SJSA1 (cell line): ENCODE results near the gene SP140L. TPM values are rescaled to one million over a fixed set of nuclear protein-coding genes. Genes with fewer than 3 reads are reported as not detected.

Source experiments
- DNase-seq, 2 experiments: peaks; one replicate each; pipeline ENCODE4 v3.0.0-alpha.2; 2015 to 2020; ENCODE audit warnings: low spot score in 2 of 2, low read depth in 1 of 2
- H3K27ac ChIP-seq: fragments of 250-450 bp; sonication (Bioruptor Pico); 2 replicates; pipeline ENCODE4 v1.5.1; 2020; ENCODE audit warnings: mild to moderate bottlenecking, moderate library complexity
- H3K27me3 ChIP-seq: fragments of 250-450 bp; sonication (Bioruptor Pico); replicated peaks from 2 replicates; pipeline ENCODE4 v1.5.1; 2020; ENCODE audit warnings: mild to moderate bottlenecking, moderate library complexity
- H3K36me3 ChIP-seq: fragments of 250-450 bp; sonication (Bioruptor Pico); 2 replicates; pipeline ENCODE4 v1.5.1; 2020; ENCODE audit warnings: mild to moderate bottlenecking
- H3K4me1 ChIP-seq: fragments of 250-450 bp; sonication (Bioruptor Pico); replicated peaks from 2 replicates; pipeline ENCODE4 v1.6.1; 2021; ENCODE audit warnings: mild to moderate bottlenecking
- H3K4me3 ChIP-seq: fragments of 250-450 bp; sonication (Bioruptor Pico); 2 replicates; pipeline ENCODE4 v1.5.1; 2020; ENCODE audit warnings: mild to moderate bottlenecking
- H3K9me3 ChIP-seq: fragments of 250-450 bp; sonication (Bioruptor Pico); replicated peaks from 2 replicates; pipeline ENCODE4 v1.5.1; 2020; ENCODE audit warnings: mild to moderate bottlenecking
- total RNA-seq: library from RNA; depleted of rRNA; stranded (reverse); fragments of >200 nt; shearing (Covaris generic); gene quantifications from 2 replicates; pipeline ENCODE4 v1.2.3, GENCODE V29; 2014

Gene SP140L
- total RNA-seq, 1 experiment from 2014 or later: 14.3 TPM

GRCh38 chr2:230312638-230313037 is 14.4 kb upstream of the SP140L start:
- Histone ChIP-seq H3K36me3 (no peaks in the 10 kb centered on the region), H3K4me1 (peaks cover 4% of the 10 kb centered on the region), H3K4me3 (no peak overlapping the region), H3K27ac (no peak overlapping the region), H3K27me3 (no peaks in the 10 kb centered on the region), H3K9me3 (no peaks in the 10 kb centered on the region)
- peak in 1 of 2 experiments; percentile 12 for DNase-seq

DNA sequence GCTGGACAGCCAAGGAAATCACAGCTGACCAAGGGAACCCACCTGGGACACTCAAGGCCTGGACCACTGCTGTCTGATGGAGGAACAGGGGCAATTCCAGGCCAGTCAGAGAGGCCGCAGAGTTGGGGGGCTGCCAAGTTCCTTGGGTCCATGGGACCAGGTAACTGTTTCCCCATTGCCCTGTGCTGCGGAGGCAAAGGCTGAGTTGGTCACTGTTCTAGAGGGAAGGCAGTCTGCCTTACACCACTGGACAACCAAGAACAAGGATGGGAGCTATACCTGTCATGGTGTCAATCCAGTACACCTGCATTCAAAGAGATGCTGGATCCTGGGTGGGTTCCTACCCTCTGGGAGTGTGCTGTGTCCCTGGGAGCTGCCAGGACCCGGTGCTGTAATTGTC is 9.6 kb upstream of the SP140L start:
- no peaks in the 10 kb centered on the region for H3K27me3 ChIP-seq
- no peak overlapping the region for H3K4me3 ChIP-seq
- DNase-seq: no peak
- no peak overlapping the region for H3K27ac ChIP-seq
- no peaks in the 10 kb centered on the region for H3K36me3 ChIP-seq
- H3K4me1 ChIP-seq: no peaks in the 10 kb centered on the region; the same call in 1 of the 2 replicates
- H3K9me3 ChIP-seq: no peaks in the 10 kb centered on the region

DNA sequence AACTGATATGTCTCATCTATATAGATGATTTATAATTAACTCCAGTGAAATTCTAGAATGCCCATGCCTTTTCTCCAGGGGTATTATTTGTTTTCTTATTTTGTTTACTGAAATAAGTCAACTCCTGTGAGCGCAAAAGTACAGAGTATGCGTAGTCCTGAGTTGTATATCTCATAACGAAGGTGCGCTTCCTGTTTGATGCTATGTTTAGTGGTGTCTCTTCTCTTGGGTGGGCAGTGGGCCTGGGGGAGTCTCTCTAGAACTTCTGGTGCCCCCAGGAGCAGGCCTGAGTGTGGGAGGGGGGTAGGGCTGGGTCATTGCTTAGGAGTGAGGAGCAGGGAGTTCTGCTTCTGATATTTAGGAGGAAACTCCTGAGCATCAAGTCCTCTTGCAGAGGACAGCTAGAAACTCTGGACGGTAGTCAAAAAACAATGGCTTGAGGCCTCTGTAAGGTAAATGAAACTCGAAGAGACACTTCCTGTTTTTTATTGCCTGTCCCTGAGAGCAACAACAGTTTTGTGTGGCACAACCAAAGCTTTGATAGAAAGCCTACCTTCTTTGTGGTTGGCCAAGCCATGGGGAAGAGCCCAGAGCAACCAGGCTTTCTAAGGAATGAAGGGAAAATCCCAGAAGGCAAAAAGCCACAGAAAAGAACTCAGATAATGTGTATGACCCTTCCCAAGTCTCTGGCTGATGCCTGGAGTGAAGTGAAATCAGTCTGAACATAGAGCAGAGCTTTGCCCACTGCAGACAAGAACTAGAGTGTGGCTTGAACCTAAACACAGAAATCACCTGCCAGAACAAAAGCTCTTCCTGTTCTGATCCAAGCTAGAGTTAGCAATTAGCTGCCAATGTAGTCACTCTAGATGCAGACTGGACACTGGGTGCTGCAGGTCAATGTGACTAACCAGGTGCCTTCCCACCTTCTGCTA is 8.5 kb upstream of the SP140L start:
- no peak overlapping the region for H3K4me3 ChIP-seq
- no peaks in the 10 kb centered on the region for H3K27me3 ChIP-seq
- H3K9me3 ChIP-seq: no peaks in the 10 kb centered on the region
- H3K27ac ChIP-seq: no peak overlapping the region
- H3K36me3 ChIP-seq: no peaks in the 10 kb centered on the region
- no peak for DNase-seq
- no peaks in the 10 kb centered on the region for H3K4me1 ChIP-seq

GRCh38 chr2:230319211-230319862 is 7.7 kb upstream of the SP140L start:
- no peak for DNase-seq
- no peaks in the 10 kb centered on the region for H3K36me3 ChIP-seq
- no peaks in the 10 kb centered on the region for H3K27me3 ChIP-seq

DNA sequence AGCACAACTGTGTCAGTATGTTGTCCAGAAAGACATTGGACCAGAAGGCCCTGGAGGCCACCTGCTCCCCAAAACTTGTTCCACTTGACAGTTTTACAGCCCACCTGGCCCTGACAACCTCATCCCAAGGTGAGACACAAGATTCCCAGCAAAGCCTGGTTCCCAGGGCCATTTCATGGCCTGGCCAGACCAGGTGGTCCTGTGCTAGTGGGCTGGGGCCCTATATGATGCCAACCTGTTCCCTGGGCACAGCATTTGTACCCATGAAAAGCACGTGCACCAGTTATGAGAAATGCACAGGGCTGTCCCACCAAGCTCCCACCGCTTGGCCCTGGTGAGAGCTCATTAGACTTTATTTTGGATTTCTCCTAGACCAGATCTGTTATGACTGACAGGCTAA is 6.0 kb upstream of the SP140L start:
- DNase-seq: no peak
- Histone ChIP-seq H3K9me3 (no peaks in the 10 kb centered on the region), H3K4me3 (no peak overlapping the region), H3K27me3 (no peaks in the 10 kb centered on the region), H3K27ac (no peak overlapping the region), H3K36me3 (no peaks in the 10 kb centered on the region), H3K4me1 (no peaks in the 10 kb centered on the region)

More at GRCh38 chr2:230319211-230319862, 7.7 kb upstream of the SP140L start:
- H3K9me3 ChIP-seq: no peaks in the 10 kb centered on the region
- H3K27ac ChIP-seq: no peak overlapping the region
- H3K4me3 ChIP-seq: no peak overlapping the region
- H3K4me1 ChIP-seq: no peaks in the 10 kb centered on the region

- DNase-seq: no peak
- H3K27ac ChIP-seq: no peak overlapping the region
- no peaks in the 10 kb centered on the region for H3K9me3 ChIP-seq
- H3K4me3 ChIP-seq: no peak overlapping the region
- H3K27me3 ChIP-seq: no peaks in the 10 kb centered on the region
- H3K4me1 ChIP-seq: peaks cover 9% of the 10 kb centered on the region
- no peaks in the 10 kb centered on the region for H3K36me3 ChIP-seq
Observed at GRCh38 chr2:230322561-230323384, 4.2 kb upstream of the SP140L start.

DNA sequence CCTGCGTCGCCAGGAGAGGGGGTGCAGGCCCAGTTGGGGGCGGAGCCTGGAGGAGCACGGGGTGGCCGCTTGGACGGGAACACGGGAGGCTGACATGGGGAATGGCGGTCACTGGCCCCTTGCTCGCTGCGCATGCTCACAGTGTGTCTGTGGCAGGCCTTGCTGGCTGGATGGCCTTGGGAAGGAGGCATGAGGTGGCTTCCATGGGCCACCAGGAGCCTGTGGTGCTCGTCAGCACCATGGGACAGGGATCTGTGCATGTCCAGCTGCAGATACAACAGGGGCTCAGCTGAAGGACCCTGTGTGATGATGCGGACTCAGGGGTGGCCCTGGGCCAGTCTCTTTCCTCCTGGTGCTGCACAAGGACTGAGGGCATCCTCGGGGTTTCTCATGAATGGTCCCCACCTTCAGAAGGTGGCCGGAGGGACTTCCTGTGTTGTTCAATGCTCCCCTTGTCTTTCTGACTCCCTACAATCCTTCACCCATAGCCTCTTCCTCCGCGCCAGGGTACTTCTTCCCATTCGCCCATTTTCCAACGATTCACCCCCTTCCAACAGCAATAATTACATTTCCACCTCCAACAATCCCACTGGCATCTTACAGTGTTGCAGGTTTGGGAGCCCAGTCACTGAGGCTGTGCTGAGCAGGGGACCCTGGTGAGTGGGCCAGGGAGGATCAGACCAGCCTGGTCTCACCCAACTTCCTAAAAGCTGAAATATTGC is 3.4 kb upstream of the SP140L start:
- H3K9me3 ChIP-seq: no peaks in the 10 kb centered on the region
- peaks cover 17% of the 10 kb centered on the region for H3K4me1 ChIP-seq
- no peak overlapping the region for H3K4me3 ChIP-seq
- DNase-seq: no peak
- no peak overlapping the region for H3K27ac ChIP-seq
- H3K36me3 ChIP-seq: no peaks in the 10 kb centered on the region; the same call in 1 of the 2 replicates
- H3K27me3 ChIP-seq: no peaks in the 10 kb centered on the region

DNA sequence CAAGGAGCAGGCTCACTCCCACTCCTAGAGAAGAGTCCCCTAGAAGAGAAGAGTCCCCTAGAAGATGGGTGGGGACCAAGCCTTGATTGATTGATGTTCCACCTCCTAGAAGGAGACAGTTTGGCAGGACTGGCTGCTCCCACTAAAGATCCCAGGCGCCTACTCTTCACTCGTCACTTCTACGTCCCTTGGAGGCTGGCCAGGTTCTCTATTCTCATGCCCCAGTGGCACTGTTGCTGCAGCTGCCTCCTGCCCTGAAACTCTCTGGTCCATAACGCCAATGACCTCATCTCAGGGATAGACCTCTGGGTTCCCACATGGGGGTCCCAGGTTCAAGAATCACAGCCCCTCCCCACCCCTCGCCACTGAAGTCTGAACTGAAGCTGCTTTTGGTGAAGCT is 2.5 kb upstream of the SP140L start:
- DNase-seq: no peak
- Histone ChIP-seq H3K4me3 (no peak overlapping the region), H3K27ac (no peak overlapping the region), H3K9me3 (no peaks in the 10 kb centered on the region), H3K27me3 (no peaks in the 10 kb centered on the region), H3K36me3 (no peaks in the 10 kb centered on the region; the same call in 1 of the 2 replicates), H3K4me1 (peaks cover 19% of the 10 kb centered on the region)

DNA sequence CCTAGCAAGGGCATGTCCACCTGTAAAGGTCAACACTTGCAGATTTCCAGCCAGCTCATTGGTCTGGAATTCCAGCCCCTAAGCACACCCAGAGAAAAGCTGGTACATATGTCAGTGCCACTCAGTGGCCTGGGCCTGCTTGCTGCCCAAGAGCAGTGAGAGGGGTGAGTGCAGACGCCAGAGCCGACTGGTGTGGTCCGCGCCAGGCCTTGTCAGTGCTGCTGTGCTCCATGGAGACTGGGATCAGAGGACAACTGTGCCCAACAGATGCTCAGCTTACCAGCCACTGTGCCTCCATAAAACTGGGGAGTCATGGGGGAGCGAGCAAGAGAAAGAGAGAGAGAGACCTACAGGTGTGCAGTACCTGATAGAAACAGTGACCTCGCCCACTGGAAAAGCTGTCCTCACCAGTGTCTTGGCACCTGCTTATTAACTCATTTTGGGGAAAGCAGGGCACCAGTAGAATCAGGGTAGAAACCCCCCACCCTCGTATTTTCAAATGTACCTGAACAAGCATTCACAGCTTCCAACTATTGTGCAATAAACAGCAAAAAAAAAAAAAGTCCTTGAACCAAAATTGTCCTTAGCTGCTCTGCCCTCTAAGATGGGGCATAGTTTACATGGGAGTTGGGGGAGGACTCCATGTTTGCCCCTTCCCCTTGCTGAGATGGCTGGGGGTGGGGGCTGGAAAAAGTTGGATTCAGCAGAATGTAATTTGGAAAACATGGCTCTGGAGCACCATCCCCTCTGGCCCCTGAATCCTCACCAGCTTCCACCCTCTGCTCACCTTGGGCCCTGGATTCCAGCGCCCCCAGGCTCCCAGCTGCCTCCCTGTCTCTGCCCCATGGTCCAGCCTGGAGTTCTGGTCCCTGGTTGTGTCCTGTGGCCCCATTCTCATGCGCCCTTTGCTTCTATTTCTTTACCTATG is 1.4 kb upstream of the SP140L start:
- H3K4me3 ChIP-seq: no peak overlapping the region
- H3K36me3 ChIP-seq: peaks cover under 1% of the 10 kb centered on the region; the same call in 1 of the 2 replicates
- no peak for DNase-seq
- H3K4me1 ChIP-seq: peaks cover 19% of the 10 kb centered on the region
- H3K27ac ChIP-seq: no peak overlapping the region
- H3K27me3 ChIP-seq: no peaks in the 10 kb centered on the region
- H3K9me3 ChIP-seq: no peaks in the 10 kb centered on the region

DNA sequence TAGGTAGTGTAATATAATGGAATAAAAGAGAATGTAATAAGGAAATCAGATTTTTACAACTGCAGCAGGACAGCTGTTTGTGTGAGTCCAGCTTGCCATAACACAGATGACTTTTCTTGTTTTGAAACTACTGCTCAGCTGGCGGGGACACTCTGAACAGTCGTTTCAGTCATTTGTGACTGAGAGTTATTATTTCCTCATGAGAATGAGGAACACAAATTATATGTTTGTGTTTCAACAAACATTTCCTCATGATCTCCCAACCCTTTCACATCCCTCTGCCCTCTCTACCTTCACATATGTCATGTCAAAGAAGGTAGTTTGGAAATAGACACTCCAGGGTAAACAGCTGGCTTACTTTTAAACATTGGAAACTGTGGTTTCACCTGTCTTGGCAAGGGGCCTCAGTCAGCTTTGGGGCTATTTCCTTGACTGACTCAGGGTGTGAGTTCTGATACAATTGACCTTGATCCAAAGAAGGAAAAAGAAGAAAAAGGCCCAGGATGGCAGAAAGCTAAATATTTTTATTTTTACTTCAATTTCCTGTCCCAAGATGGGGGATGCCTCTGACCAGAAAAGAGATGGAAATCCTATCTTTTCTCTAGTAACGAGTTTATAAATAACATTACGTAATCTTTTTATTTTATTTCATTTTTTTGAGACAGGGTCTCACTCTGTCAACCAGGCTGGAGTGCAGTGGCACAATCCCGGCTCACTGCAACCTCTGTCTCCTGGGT is 593 bp downstream of the SP140L start:
- Histone ChIP-seq H3K27ac (peak overlapping the region; percentile 90), H3K27me3 (no peaks in the 10 kb centered on the region), H3K36me3 (peaks cover 8% of the 10 kb centered on the region), H3K9me3 (no peaks in the 10 kb centered on the region), H3K4me3 (peak overlapping the region; percentile 46), H3K4me1 (peaks cover 19% of the 10 kb centered on the region)
- no peak for DNase-seq

DNA sequence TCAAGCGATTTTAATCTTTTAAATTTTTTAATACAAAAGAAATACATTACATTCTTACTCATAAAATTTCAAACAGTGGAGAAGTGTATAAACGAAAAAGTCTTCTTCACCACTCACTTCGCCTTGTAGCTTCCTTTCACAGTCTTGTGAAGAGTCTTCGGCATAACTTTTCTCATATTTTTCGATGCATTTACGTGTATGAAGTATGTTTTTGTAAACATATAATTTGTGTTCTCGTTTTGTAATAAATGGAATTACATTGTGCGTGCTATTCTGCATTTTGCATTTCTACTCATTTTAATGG is 1.1 kb downstream of the SP140L start:
- Histone ChIP-seq H3K36me3 (peaks cover 8% of the 10 kb centered on the region), H3K4me1 (peaks cover 19% of the 10 kb centered on the region), H3K27me3 (no peaks in the 10 kb centered on the region), H3K4me3 (no peak overlapping the region), H3K9me3 (no peaks in the 10 kb centered on the region), H3K27ac (0 out of 2 replicates have a peak overlapping the region, but pooled peaks have one; percentile 90)
- DNase-seq: no peak
